Ishikawa (cell line): Measurements from ENCODE around the gene MLANA.

Experiments used
- CEBPB ChIP-seq: IDR thresholded peaks from 2 replicates; pipeline ENCODE4 v1.6.1; 2012
- CREB1 ChIP-seq: IDR thresholded peaks from 2 replicates; pipeline ENCODE4 v1.6.1; 2012; ENCODE audit warnings: low read depth
- EP300 ChIP-seq: IDR thresholded peaks from 2 replicates; pipeline ENCODE4 v1.6.1; 2012; ENCODE audit warnings: borderline replicate concordance
- FOXM1 ChIP-seq: IDR thresholded peaks from 2 replicates; pipeline ENCODE4 v1.6.1; 2012; ENCODE audit warnings: low read depth, borderline replicate concordance
- NFIC ChIP-seq: IDR thresholded peaks from 2 replicates; pipeline ENCODE4 v1.6.1; 2012
- RAD21 ChIP-seq: IDR thresholded peaks from 2 replicates; pipeline ENCODE4 v1.6.1; 2012; ENCODE audit warnings: low read depth
- TEAD4 ChIP-seq: IDR thresholded peaks from 2 replicates; pipeline ENCODE4 v1.6.1; 2012
- USF1 ChIP-seq: IDR thresholded peaks from 2 replicates; pipeline ENCODE4 v1.6.1; 2012
- YY1 ChIP-seq: IDR thresholded peaks from 2 replicates; pipeline ENCODE4 v1.6.1; 2012; ENCODE audit warnings: low read depth

GRCh38 chr9:5890641-5891040 is at the start of gene MLANA:
- no peak for TF ChIP-seq CREB1
- TF ChIP-seq RAD21 = no peak
- TF ChIP-seq YY1 = no peak
- TF ChIP-seq EP300 = no peak
- no peak for TF ChIP-seq USF1
- TF ChIP-seq FOXM1 = no peak
- no peak for TF ChIP-seq CEBPB
- TF ChIP-seq TEAD4 = no peak
- no peak for TF ChIP-seq NFIC
